T-helper 2 cell treated with Interferon-gamma antibody and Interleukin-4, amounts not matched to agents 5 μg/mL and 100 μg/mL, for 36 hours (primary cell): ENCODE measurements around the gene RIC1.
"Not testable (repeated sequence)": the region's sequence is repeated elsewhere in the genome, so short reads cannot be mapped to it uniquely, and the experiment has no call there.

ENCODE experiments used
- DNase-seq: peaks from one replicate; pipeline ENCODE4 v3.0.0; 2021; ENCODE audit warnings: low spot score
- H3K27ac Mint-ChIP-seq: one replicate; pipeline ENCODE4 v1.8.0; 2021; ENCODE audit warnings: mild to moderate bottlenecking, mixed read lengths
- H3K27me3 Mint-ChIP-seq: one replicate; pipeline ENCODE4 v1.8.0; 2021; ENCODE audit warnings: low read depth, mixed read lengths
- H3K36me3 Mint-ChIP-seq: one replicate; pipeline ENCODE4 v1.8.0; 2021; ENCODE audit warnings: low read depth, mixed read lengths
- H3K4me1 Mint-ChIP-seq: one replicate; pipeline ENCODE4 v1.8.0; 2021; ENCODE audit warnings: low read depth, mixed read lengths
- H3K4me3 Mint-ChIP-seq: one replicate; pipeline ENCODE4 v1.8.0; 2022; ENCODE audit warnings: mild to moderate bottlenecking, moderate library complexity, mixed read lengths
- H3K9me3 Mint-ChIP-seq: one replicate; pipeline ENCODE4 v1.8.0; 2021; ENCODE audit warnings: mixed read lengths

The RIC1 gene

GRCh38 chr9:5609226-5609596 lies 19.7 kb upstream of the RIC1 start:
- Mint-ChIP-seq H3K4me1 (peaks cover 20% of the 10 kb centered on the region), H3K4me3 (peak overlapping the region; percentile 79), H3K27ac (no peak overlapping the region), H3K36me3 (peaks cover 11% of the 10 kb centered on the region), H3K9me3 (no peaks in the 10 kb centered on the region), H3K27me3 (no peaks in the 10 kb centered on the region)
- DNase-seq: no peak

DNA sequence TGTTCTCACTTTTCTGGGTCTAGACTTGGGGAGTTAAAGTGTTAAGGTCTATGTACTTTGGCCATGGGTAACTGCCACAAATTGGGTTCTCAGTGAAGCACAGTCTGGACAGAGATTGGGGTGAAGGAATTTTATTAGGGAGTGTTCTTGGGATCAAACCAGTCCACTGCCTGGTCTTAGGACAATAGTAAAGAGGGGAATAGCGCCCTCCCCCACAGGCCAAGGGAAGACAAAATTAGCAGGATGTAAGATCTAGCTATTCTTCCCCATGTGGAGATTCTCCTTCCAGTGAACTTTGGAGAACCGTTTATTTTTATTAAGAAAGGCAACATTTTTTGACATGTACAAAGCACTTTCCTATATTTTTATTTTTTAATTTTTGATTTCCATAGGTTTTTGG lies 18.4 kb upstream of the RIC1 start:
- H3K36me3 Mint-ChIP-seq: peaks cover 17% of the 10 kb centered on the region
- peaks cover 26% of the 10 kb centered on the region for H3K4me1 Mint-ChIP-seq
- H3K9me3 Mint-ChIP-seq: no peaks in the 10 kb centered on the region
- no peak overlapping the region for H3K27ac Mint-ChIP-seq
- no peak overlapping the region for H3K4me3 Mint-ChIP-seq
- no peaks in the 10 kb centered on the region for H3K27me3 Mint-ChIP-seq
- no peak for DNase-seq

- Mint-ChIP-seq H3K4me3 (no peak overlapping the region), H3K27ac (no peak overlapping the region), H3K27me3 (no peaks in the 10 kb centered on the region)
These were observed 17.4 kb upstream of the RIC1 start for GRCh38 chr9:5611321-5612184.

DNA sequence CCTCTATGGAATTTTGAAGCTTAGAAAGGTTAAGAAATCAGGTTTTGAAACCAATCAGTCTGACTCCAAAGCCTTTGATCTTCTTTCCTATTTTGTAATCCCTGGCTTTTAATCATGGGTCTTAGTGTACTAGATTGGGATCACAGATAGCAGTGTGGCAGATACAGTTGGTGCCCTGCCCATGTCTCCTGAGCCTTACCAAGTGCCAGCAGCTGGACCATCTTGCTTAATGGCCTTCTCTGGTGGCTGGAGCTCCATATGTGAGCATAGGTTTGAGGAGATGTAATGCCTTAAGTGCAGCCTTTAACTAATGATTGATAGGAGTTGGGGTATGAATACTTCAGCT lies 16.7 kb upstream of the RIC1 start:
- Mint-ChIP-seq H3K4me3 (no peak overlapping the region), H3K27me3 (no peaks in the 10 kb centered on the region), H3K27ac (no peak overlapping the region), H3K36me3 (peaks cover 16% of the 10 kb centered on the region), H3K4me1 (peaks cover 28% of the 10 kb centered on the region), H3K9me3 (no peaks in the 10 kb centered on the region)
- DNase-seq: no peak

More at GRCh38 chr9:5611321-5612184, 17.4 kb upstream of the RIC1 start:
- Mint-ChIP-seq H3K4me1 (peaks cover 26% of the 10 kb centered on the region), H3K9me3 (no peaks in the 10 kb centered on the region), H3K36me3 (peaks cover 18% of the 10 kb centered on the region)
- no peak for DNase-seq

GRCh38 chr9:5614192-5614591 lies 14.7 kb upstream of the RIC1 start:
- H3K4me3 Mint-ChIP-seq: no peak overlapping the region
- DNase-seq: no peak
- no peak overlapping the region for H3K27ac Mint-ChIP-seq
- peaks cover 31% of the 10 kb centered on the region for H3K4me1 Mint-ChIP-seq
- H3K36me3 Mint-ChIP-seq: peaks cover 16% of the 10 kb centered on the region
- H3K27me3 Mint-ChIP-seq: no peaks in the 10 kb centered on the region
- no peaks in the 10 kb centered on the region for H3K9me3 Mint-ChIP-seq

DNA sequence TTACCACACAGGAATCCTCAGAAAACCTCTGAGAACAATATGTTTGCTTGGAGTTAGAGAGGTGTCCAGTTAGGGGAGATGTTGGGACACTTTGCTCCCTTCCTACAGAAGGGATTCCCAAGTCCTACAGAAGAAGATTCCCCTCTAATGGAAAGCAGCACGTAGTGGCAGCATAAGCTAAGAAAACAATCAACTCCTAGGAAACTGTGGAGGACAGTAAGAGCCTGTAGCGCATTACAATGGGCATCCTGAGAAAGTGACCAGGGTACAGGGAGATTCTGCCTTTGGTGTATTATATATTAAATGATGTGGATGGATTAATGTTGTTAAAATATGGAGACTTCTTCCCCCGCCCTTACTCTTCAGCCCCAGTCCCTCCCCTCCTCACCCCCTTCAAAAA lies 13.9 kb upstream of the RIC1 start:
- DNase-seq: no peak
- no peaks in the 10 kb centered on the region for H3K27me3 Mint-ChIP-seq
- H3K27ac Mint-ChIP-seq: no peak overlapping the region
- H3K36me3 Mint-ChIP-seq: peaks cover 17% of the 10 kb centered on the region
- no peak overlapping the region for H3K4me3 Mint-ChIP-seq
- H3K9me3 Mint-ChIP-seq: no peaks in the 10 kb centered on the region
- H3K4me1 Mint-ChIP-seq: peaks cover 29% of the 10 kb centered on the region

- Mint-ChIP-seq H3K4me1 (peaks cover 31% of the 10 kb centered on the region), H3K9me3 (no peaks in the 10 kb centered on the region), H3K36me3 (peaks cover 22% of the 10 kb centered on the region), H3K27me3 (no peaks in the 10 kb centered on the region), H3K27ac (peak overlapping the region; percentile 74), H3K4me3 (peak overlapping the region; percentile 41)
- no peak for DNase-seq
These were observed 11.2 kb upstream of the RIC1 start for GRCh38 chr9:5617749-5618148.

GRCh38 chr9:5620494-5620893 lies 8.4 kb upstream of the RIC1 start:
- H3K4me1 Mint-ChIP-seq: peaks cover 40% of the 10 kb centered on the region
- no peak overlapping the region for H3K27ac Mint-ChIP-seq

DNA sequence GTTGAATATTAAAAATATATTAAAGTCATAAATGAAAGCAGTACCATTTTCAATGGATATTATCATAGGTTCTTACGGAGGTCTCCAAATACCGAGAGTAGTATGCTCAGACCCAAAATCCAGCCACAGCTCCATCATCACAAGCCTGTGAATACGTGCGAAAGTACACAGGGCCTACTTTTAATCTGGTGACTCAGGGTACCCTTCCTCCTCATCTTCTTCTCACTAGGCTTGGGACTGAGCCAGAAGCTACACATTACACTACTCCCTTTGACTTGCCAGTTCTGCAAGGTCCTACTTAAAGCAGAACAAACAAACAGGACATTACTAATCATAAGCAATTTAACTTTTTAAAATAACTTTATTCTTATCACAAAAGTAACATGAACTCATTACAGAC lies 7.6 kb upstream of the RIC1 start:
- DNase-seq: no peak
- Mint-ChIP-seq H3K9me3 (no peaks in the 10 kb centered on the region), H3K4me3 (no peak overlapping the region), H3K27ac (no peak overlapping the region), H3K36me3 (peaks cover 16% of the 10 kb centered on the region), H3K27me3 (no peaks in the 10 kb centered on the region), H3K4me1 (peaks cover 44% of the 10 kb centered on the region)

More at GRCh38 chr9:5620494-5620893, 8.4 kb upstream of the RIC1 start:
- Mint-ChIP-seq H3K9me3 (no peaks in the 10 kb centered on the region), H3K27me3 (no peaks in the 10 kb centered on the region), H3K4me3 (no peak overlapping the region), H3K36me3 (peaks cover 17% of the 10 kb centered on the region)
- no peak for DNase-seq

- Mint-ChIP-seq H3K4me3 (no peak overlapping the region), H3K27me3 (no peaks in the 10 kb centered on the region), H3K9me3 (no peaks in the 10 kb centered on the region), H3K27ac (no peak overlapping the region), H3K36me3 (peaks cover 20% of the 10 kb centered on the region), H3K4me1 (peaks cover 48% of the 10 kb centered on the region)
- no peak for DNase-seq
These were observed 6.9 kb upstream of the RIC1 start for GRCh38 chr9:5622016-5622415.

GRCh38 chr9:5624655-5625054 lies 4.3 kb upstream of the RIC1 start:
- peak overlapping the region; percentile 77 for H3K27ac Mint-ChIP-seq
- H3K4me1 Mint-ChIP-seq: peaks cover 40% of the 10 kb centered on the region
- peak overlapping the region; percentile 1 for H3K4me3 Mint-ChIP-seq

DNA sequence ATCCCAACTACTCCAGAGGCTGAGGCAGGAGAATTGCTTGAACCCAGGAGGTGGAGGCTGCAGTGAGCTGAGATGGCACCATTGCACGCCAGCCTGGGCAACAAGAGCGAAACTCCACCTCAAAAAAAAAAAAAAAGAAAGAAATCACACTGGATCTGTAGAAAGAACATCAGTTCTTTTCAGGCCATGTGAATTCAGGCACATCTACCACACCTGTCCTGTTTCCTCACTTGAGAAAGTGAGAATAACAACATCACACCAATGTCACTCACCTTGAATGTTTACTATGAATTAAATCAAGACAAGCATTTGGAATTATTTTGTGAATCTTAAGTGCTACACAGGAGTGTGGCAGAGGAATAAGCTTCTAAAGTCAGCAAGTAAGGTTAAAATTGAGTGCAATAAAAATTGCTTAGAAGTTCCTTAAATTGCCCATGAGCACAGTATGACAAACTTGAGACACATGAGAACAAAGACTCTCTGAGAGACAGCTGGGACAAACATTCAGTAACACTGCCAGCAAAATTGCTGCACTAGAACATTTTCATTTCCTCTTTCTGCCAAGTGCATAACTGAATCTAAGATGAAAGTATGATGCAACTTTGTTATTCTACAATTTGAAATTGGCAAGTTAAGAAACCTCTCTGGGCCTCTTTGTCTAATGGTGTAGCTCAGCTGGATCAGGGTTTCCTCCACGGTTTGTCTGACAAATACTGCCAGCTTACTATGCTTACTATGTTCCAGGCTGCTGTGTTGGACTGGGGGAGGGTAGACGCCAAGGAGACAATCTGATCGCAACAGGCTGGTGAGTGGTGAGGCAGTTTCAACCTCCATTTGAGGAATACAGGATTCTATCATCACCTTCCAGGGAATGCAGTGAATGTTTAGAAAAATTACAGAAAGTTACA lies 1.9 kb upstream of the RIC1 start:
- peak; percentile 55 for DNase-seq
- Mint-ChIP-seq H3K36me3 (peaks cover 15% of the 10 kb centered on the region), H3K4me1 (peaks cover 44% of the 10 kb centered on the region), H3K9me3 (no peaks in the 10 kb centered on the region), H3K27ac (peak overlapping the region; percentile 98), H3K27me3 (no peaks in the 10 kb centered on the region), H3K4me3 (peak overlapping the region; percentile 95)

More at GRCh38 chr9:5624655-5625054, 4.3 kb upstream of the RIC1 start:
- H3K9me3 Mint-ChIP-seq: no peaks in the 10 kb centered on the region
- peaks cover 25% of the 10 kb centered on the region for H3K36me3 Mint-ChIP-seq
- DNase-seq: no peak
- H3K27me3 Mint-ChIP-seq: no peaks in the 10 kb centered on the region

DNA sequence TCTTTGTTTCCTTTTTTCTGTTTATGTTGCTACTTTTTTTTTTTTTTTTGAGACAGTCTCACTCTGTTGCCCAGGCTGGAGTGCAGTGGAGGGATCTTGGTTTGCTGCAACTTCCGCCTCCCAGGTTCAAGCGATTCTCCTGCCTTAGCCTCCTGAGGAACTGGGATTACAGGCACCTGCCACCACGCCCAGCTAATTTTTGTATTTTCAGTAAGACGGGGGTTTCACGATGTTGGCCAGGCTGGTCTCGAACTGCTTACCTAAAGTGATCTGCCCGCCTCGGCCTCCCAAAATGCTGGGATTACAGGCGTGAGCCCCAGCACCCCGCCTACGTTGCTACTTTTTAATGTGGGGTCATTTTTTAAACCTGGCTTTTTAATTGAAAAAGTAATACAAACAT lies 1.2 kb upstream of the RIC1 start:
- Mint-ChIP-seq H3K4me1 (peaks cover 51% of the 10 kb centered on the region), H3K4me3 (peak overlapping the region; percentile 95)

GRCh38 chr9:5628183-5628529 lies 751 bp upstream of the RIC1 start:
- H3K27ac Mint-ChIP-seq: peak overlapping the region; percentile 98
- DNase-seq: no peak
- H3K4me1 Mint-ChIP-seq: peaks cover 54% of the 10 kb centered on the region
- H3K9me3 Mint-ChIP-seq: no peaks in the 10 kb centered on the region
- peak overlapping the region; percentile 95 for H3K4me3 Mint-ChIP-seq
- H3K27me3 Mint-ChIP-seq: no peaks in the 10 kb centered on the region
- H3K36me3 Mint-ChIP-seq: peaks cover 14% of the 10 kb centered on the region

More for the DNA sequence above, 1.2 kb upstream of the RIC1 start:
- peaks cover 15% of the 10 kb centered on the region for H3K36me3 Mint-ChIP-seq
- H3K27me3 Mint-ChIP-seq, DNase-seq, H3K9me3 Mint-ChIP-seq: not testable (repeated sequence)
- peak overlapping the region; percentile 98 for H3K27ac Mint-ChIP-seq
